Measurements from ENCODE around the gene PTGR3. TPM values are rescaled to one million over a fixed set of nuclear protein-coding genes. Genes with fewer than 3 reads are reported as not detected.

The PTGR3 gene
- total RNA-seq = 13.4 and 16.3 TPM in 2 replicates

- DNase-seq (ENCODE audit: low read depth, low spot score) = no peak
Measured at GRCh38 chr18:75209129-75209950, at the start of gene PTGR3. Gene PTGR3 (minus strand): TSS chr18:75209139. CDS start chr18:75209058, 81 bp downstream.

GRCh38 chr18:75257605-75258004 lies 48.7 kb upstream of the PTGR3 start:
- DNase-seq (ENCODE audit: low read depth, low spot score) = no peak

GRCh38 chr18:75256376-75256775 lies 47.4 kb upstream of the PTGR3 start:
- no peak for DNase-seq (ENCODE audit: low read depth, low spot score)

GRCh38 chr18:75255094-75255493 lies 46.2 kb upstream of the PTGR3 start:
- DNase-seq (ENCODE audit: low read depth, low spot score) = no peak

GRCh38 chr18:75253784-75254183 lies 44.8 kb upstream of the PTGR3 start:
- DNase-seq (ENCODE audit: low read depth, low spot score) = no peak

- DNase-seq (ENCODE audit: low read depth, low spot score) = no peak
Measured at GRCh38 chr18:75253043-75253442, 44.1 kb upstream of the PTGR3 start.

- no peak for DNase-seq (ENCODE audit: low read depth, low spot score)
Measured at GRCh38 chr18:75252136-75252535, 43.2 kb upstream of the PTGR3 start.

- DNase-seq (ENCODE audit: low read depth, low spot score) = no peak
Measured at GRCh38 chr18:75251466-75251865, 42.5 kb upstream of the PTGR3 start.

- no peak for DNase-seq (ENCODE audit: low read depth, low spot score)
Measured at GRCh38 chr18:75250471-75250821, 41.5 kb upstream of the PTGR3 start.

- no peak for DNase-seq (ENCODE audit: low read depth, low spot score)
Measured at GRCh38 chr18:75249672-75250470, 40.9 kb upstream of the PTGR3 start.

GRCh38 chr18:75249175-75249518 lies 40.2 kb upstream of the PTGR3 start:
- no peak for DNase-seq (ENCODE audit: low read depth, low spot score)

- no peak for DNase-seq (ENCODE audit: low read depth, low spot score)
Measured at GRCh38 chr18:75248426-75249174, 39.7 kb upstream of the PTGR3 start.

GRCh38 chr18:75247611-75248421 lies 38.9 kb upstream of the PTGR3 start:
- no peak for DNase-seq (ENCODE audit: low read depth, low spot score)

GRCh38 chr18:75246721-75247610 lies 38.0 kb upstream of the PTGR3 start:
- no peak for DNase-seq (ENCODE audit: low read depth, low spot score)

- DNase-seq (ENCODE audit: low read depth, low spot score) = no peak
Measured at GRCh38 chr18:75244351-75245313, 35.7 kb upstream of the PTGR3 start.

- no peak for DNase-seq (ENCODE audit: low read depth, low spot score)
Measured at GRCh38 chr18:75241705-75242104, 32.8 kb upstream of the PTGR3 start.

- DNase-seq (ENCODE audit: low read depth, low spot score) = no peak
Measured at GRCh38 chr18:75240433-75240832, 31.5 kb upstream of the PTGR3 start.

- DNase-seq (ENCODE audit: low read depth, low spot score) = no peak
Measured at GRCh38 chr18:75238786-75239185, 29.8 kb upstream of the PTGR3 start.

GRCh38 chr18:75238100-75238499 lies 29.2 kb upstream of the PTGR3 start:
- no peak for DNase-seq (ENCODE audit: low read depth, low spot score)

Measured in pulmonary artery endothelial cell (primary cell).